ENCODE data around the gene OLIG2.

Gene OLIG2

GRCh38 chr21:33069243-33069642 lies 43.5 kb downstream of the OLIG2 start:
- DNase-seq = no peak

GRCh38 chr21:33069645-33069993 lies 43.9 kb downstream of the OLIG2 start:
- no peak for DNase-seq

GRCh38 chr21:33069994-33070743 lies 44.4 kb downstream of the OLIG2 start, which contains the start of gene OLIG1:
OLIG1 (plus strand) TSS chr21:33070141; CDS start chr21:33070247, 106 bp downstream.
- peak; percentile 69 for DNase-seq

DNA sequence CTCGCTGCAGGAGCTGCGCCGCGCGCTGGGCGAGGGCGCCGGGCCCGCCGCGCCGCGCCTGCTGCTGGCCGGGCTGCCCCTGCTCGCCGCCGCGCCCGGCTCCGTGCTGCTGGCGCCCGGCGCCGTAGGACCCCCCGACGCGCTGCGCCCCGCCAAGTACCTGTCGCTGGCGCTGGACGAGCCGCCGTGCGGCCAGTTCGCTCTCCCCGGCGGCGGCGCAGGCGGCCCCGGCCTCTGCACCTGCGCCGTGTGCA lies 44.9 kb downstream of the OLIG2 start:
- DNase-seq = no peak

DNA sequence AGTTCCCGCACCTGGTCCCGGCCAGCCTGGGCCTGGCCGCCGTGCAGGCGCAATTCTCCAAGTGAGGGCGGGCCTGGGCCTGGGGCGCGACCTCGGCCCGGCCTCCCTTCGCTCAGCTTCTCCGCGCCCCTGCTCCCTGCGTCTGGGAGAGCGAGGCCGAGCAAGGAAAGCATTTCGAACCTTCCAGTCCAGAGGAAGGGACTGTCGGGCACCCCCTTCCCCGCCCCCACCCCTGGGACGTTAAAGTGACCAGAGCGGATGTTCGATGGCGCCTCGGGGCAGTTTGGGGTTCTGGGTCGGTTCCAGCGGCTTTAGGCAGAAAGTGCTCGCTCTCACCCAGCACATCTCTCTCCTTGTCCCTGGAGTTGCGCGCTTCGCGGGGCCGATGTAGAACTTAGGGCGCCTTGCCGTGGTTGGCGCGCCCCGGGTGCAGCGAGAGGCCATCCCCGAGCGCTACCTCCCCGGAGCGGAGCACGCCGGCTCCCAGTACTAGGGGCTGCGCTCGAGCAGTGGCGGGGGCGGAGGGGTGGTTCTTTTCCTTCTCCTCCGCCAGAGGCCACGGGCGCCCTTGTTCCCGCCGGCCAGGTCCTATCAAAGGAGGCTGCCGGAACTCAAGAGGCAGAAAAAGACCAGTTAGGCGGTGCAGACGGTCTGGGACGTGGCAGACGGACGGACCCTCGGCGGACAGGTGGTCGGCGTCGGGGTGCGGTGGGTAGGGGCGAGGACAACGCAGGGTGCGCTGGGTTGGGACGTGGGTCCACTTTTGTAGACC lies 45.4 kb downstream of the OLIG2 start:
- peak; percentile 62 for DNase-seq

- peak; percentile 60 for DNase-seq
Observed at GRCh38 chr21:33071770-33072306, 46.1 kb downstream of the OLIG2 start.

DNA sequence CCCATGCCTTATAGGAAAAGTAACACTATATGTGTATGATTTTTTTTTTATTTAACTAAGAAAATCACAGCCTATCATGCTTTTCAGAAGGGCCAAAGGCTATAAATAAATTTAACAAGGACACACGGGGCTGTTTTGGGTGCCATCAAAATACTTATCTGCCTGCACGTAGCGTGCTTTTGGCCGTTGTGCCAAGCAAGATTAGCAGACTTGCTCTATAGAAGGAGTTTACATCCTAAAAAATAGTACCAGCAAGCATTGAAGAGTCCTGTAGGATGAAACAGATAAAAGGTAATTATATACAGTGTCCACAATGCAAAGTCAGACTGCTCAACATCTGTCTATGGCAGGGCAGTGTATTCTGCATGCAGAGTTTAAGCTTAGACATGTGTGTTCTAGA lies 47.9 kb downstream of the OLIG2 start:
- DNase-seq = no peak

- no peak for DNase-seq
Observed at GRCh38 chr21:33075128-33075527, 49.4 kb downstream of the OLIG2 start.

DNA sequence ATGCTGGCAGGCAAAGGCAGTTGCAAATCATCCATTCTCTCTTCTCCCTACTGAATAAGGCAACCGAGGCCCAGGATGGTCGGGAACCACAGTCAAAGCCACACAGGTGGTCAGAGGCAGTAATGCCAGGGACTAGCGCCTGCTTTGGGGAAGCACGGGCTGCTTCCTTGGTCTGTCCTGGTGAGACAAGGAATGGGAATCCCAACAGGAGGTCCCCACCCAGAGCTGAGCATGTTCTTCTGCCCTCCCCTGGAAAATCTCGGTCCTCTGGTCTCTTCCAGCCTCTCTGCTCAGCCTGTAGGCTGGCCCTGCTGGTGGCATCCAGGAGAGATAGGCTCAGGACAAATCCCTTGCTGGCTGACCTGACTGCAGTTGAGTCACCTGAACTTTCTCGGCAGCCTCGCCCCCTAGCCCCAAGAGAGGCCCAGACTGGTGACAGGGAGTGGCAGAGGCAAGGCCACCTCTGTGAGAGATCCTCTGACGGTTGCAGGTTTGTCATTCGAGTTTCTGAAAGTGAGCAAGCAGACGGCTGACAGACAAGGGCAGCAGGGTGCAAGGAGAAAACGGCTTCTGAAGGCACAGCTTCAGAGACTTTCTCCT lies 50.0 kb downstream of the OLIG2 start:
- DNase-seq = no peak

DNA sequence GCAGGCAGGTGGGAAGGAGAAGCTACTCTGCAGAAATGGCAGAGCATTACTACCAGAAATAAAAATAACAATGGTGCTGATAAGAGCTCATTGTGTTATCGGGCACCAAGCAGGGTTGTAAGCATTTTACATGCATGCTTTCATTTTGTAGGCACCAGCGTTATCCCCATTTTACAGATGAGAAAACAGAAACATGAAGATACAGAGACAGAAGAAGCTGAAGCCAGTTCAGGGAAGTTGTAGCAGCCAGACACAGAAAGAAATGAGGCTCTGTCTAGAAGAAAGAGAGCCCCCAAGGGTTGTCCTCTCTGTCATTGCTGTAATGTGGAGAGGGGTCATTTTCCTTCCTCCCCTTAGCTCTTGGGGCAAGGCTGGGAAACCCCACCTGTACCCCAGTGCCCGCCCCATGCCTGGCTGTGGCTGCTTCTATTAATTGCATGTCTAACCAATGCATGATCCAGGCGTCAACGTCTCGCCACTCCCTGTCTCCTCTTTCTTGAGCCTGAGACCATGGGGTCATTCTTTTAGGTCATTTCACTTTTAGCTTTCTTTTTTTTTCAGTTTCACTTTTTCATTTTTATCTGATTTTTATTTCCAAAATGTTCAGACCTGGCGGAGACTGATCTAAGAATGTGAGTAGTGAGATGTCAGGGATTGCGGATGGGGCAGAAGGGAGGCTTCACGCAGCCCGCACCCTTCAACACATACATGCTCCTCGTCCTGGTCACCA lies 51.0 kb downstream of the OLIG2 start:
- DNase-seq = no peak

Measured in activated CD8-positive, alpha-beta memory T cell treated with anti-CD3 and anti-CD28 coated beads for 24 hours (primary cell).